ENCODE results near the gene RHPN2. TPM values are rescaled to one million over a fixed set of nuclear protein-coding genes. Genes with fewer than 3 reads are reported as not detected.

Gene RHPN2
- total and polyA plus RNA-seq, 4 donors = 4.0 to 17.5 (median 11.5) TPM

GRCh38 chr19:33060586-33060985 is 4.1 kb downstream of the RHPN2 start:
- DNase-seq (no peak), ATAC-seq (ENCODE audit: insufficient read depth, low FRiP score) (no peak)
- Histone ChIP-seq H3K27me3 (ENCODE audit: control insufficient read depth in 3 of 3, insufficient read depth in 3 of 3, low read length in 2 of 3) (peaks cover 0 to 13% (median 10%) of the 10 kb centered on the region in 3 donors), H3K4me3 (no peak overlapping the region), H3K9me3 (ENCODE audit: control insufficient read depth in 4 of 4, insufficient read depth in 3 of 4, low read length in 3 of 4) (no peaks in the 10 kb centered on the region), H3K4me1 (ENCODE audit: control insufficient read depth in 5 of 5, insufficient read depth in 5 of 5, low read length in 5 of 5) (peaks cover 0 to 2% (median 0%) of the 10 kb centered on the region in 5 donors), H3K27ac (ENCODE audit: low read depth in 1 of 2, low read length in 1 of 2) (no peak overlapping the region), H3K36me3 (ENCODE audit: control insufficient read depth in 4 of 4, insufficient read depth in 4 of 4, low read length in 4 of 4) (no peaks in the 10 kb centered on the region), H3K9ac (ENCODE audit: insufficient read depth in 1 of 2, low read length in 2 of 2) (no peak overlapping the region)
- 84 to 86% methylated on average over 5 of the region's 5 CpGs for WGBS, 2 donors
- TF ChIP-seq CTCF (IDR thresholded peaks at IDR 0.05; ENCODE audit: control extremely low read depth, extremely low read depth) = no peak

GRCh38 chr19:33055718-33056117 is 9.0 kb downstream of the RHPN2 start:
- Histone ChIP-seq H3K27me3 (ENCODE audit: control insufficient read depth in 3 of 3, insufficient read depth in 3 of 3, low read length in 2 of 3) (no peaks in the 10 kb centered on the region), H3K36me3 (ENCODE audit: control insufficient read depth in 4 of 4, insufficient read depth in 4 of 4, low read length in 4 of 4) (no peaks in the 10 kb centered on the region), H3K9me3 (ENCODE audit: control insufficient read depth in 4 of 4, insufficient read depth in 3 of 4, low read length in 3 of 4) (no peaks in the 10 kb centered on the region), H3K4me1 (ENCODE audit: control insufficient read depth in 5 of 5, insufficient read depth in 5 of 5, low read length in 5 of 5) (no peaks in the 10 kb centered on the region), H3K9ac (ENCODE audit: insufficient read depth in 1 of 2, low read length in 2 of 2) (no peak overlapping the region), H3K27ac (ENCODE audit: low read depth in 1 of 2, low read length in 1 of 2) (no peak overlapping the region), H3K4me3 (no peak overlapping the region)
- WGBS, 2 donors = 14 to 34% methylated on average over 2 of the region's 2 CpGs
- DNase-seq (no peak), ATAC-seq (ENCODE audit: insufficient read depth, low FRiP score) (no peak)
- TF ChIP-seq CTCF (IDR thresholded peaks at IDR 0.05; ENCODE audit: control extremely low read depth, extremely low read depth) = no peak

DNA sequence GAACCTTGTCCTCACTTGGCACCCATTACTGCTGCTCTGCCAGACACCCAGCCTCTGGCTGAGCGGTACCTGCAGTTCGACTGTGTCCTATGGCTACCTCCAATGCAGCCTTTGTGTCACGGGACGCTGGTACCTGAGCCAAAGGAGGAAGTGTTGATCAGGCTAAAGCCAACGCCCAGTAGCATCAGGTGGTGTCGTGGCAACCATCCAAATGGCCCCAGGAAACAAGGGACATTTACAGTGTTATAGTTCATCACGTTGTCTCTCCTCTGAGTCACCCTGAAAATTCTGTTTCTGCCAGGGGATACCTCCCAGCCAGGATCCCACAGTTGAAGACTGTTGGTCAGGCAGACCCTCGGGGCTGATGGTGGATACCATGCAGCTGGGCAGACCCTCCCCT is 10.1 kb downstream of the RHPN2 start:
- ATAC-seq (ENCODE audit: insufficient read depth, low FRiP score) (no peak), DNase-seq (no peak)
- Histone ChIP-seq H3K36me3 (ENCODE audit: control insufficient read depth in 4 of 4, insufficient read depth in 4 of 4, low read length in 4 of 4) (no peaks in the 10 kb centered on the region), H3K27ac (ENCODE audit: low read depth in 1 of 2, low read length in 1 of 2) (no peak overlapping the region), H3K4me3 (no peak overlapping the region), H3K9ac (ENCODE audit: insufficient read depth in 1 of 2, low read length in 2 of 2) (no peak overlapping the region), H3K9me3 (ENCODE audit: control insufficient read depth in 4 of 4, insufficient read depth in 3 of 4, low read length in 3 of 4) (no peaks in the 10 kb centered on the region), H3K27me3 (ENCODE audit: control insufficient read depth in 3 of 3, insufficient read depth in 3 of 3, low read length in 2 of 3) (no peaks in the 10 kb centered on the region), H3K4me1 (ENCODE audit: control insufficient read depth in 5 of 5, insufficient read depth in 5 of 5, low read length in 5 of 5) (no peaks in the 10 kb centered on the region)
- WGBS, 2 donors = 80 to 84% methylated on average over 8 of the region's 8 CpGs
- TF ChIP-seq CTCF (IDR thresholded peaks at IDR 0.05; ENCODE audit: control extremely low read depth, extremely low read depth) = no peak

DNA sequence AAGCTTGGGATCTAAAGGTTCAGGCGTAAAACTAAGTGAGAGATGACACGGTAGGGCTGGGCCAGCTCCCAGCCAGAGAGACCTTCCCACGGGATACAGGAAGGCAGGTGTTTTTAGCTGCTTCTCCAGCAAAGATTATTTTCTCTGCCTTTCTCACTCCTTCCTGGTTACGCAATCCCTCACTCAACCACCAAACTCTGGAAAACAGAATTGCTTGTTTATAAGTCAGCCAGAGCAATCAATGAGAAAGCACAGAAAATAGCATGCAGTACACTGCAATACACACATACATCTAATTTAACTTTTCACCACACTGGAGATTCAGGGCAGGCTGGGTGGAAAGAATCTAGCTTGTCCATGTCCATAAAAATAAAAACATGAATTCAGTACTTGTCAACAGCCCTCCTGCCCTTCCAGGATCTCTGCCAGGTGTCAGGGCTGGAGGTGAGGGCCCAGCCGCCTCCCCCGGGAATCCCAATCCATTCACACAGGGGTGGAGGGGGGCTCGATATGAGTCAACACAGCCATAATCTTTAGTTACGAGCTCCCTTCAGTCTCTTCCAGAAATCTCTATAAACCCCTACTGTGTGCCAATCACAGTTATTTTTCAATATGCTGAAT is 12.2 kb downstream of the RHPN2 start:
- DNase-seq = peak in 1 of 3 donors; percentile 40
- ATAC-seq (ENCODE audit: insufficient read depth, low FRiP score) = peak; percentile 35
- no peak overlapping the region for H3K4me3 ChIP-seq
- H3K36me3 ChIP-seq (ENCODE audit: control insufficient read depth in 4 of 4, insufficient read depth in 4 of 4, low read length in 4 of 4) = no peaks in the 10 kb centered on the region
- no peak for TF ChIP-seq CTCF (IDR thresholded peaks at IDR 0.05; ENCODE audit: control extremely low read depth, extremely low read depth)
- 57 to 71% methylated on average over 8 of the region's 8 CpGs for WGBS, 2 donors
- H3K9me3 ChIP-seq (ENCODE audit: control insufficient read depth in 4 of 4, insufficient read depth in 3 of 4, low read length in 3 of 4) = no peaks in the 10 kb centered on the region
- H3K9ac ChIP-seq (ENCODE audit: insufficient read depth in 1 of 2, low read length in 2 of 2) = no peak overlapping the region
- H3K27me3 ChIP-seq (ENCODE audit: control insufficient read depth in 3 of 3, insufficient read depth in 3 of 3, low read length in 2 of 3) = no peaks in the 10 kb centered on the region
- H3K4me1 ChIP-seq (ENCODE audit: control insufficient read depth in 5 of 5, insufficient read depth in 5 of 5, low read length in 5 of 5) = no peaks in the 10 kb centered on the region
- H3K27ac ChIP-seq (ENCODE audit: low read depth in 1 of 2, low read length in 1 of 2) = peak overlapping the region in 1 of 2 donors; percentile 49
